Hepatocyte (in vitro differentiated cells): ENCODE data around the gene PDK2. TPM values are rescaled to one million over a fixed set of nuclear protein-coding genes. Genes with fewer than 3 reads are reported as not detected.

ENCODE experiments used
- DNase-seq: peaks from one replicate; pipeline ENCODE4 v3.0.0-alpha.2; 2016; ENCODE audit warnings: low spot score
- H2AFZ ChIP-seq: fragments of 200-600 bp; sonication (generic); 2 replicates; pipeline ENCODE4 v1.6.0; 2016; ENCODE audit warnings: antibody characterized with exemption, mild to moderate bottlenecking
- H3K27ac ChIP-seq: fragments of 200-600 bp; sonication (generic); 2 replicates; pipeline ENCODE4 v1.5.1; 2016; ENCODE audit warnings: mild to moderate bottlenecking
- H3K27me3 ChIP-seq: fragments of 200-600 bp; sonication (generic); 2 replicates; pipeline ENCODE4 v1.6.1; 2016
- H3K36me3 ChIP-seq: fragments of 200-600 bp; sonication (generic); replicated peaks from 2 replicates; pipeline ENCODE4 v1.5.1; 2016; ENCODE audit warnings: low read depth; ENCODE audit not compliant: insufficient read depth
- H3K4me1 ChIP-seq: fragments of 200-600 bp; sonication (generic); 2 replicates; pipeline ENCODE4 v1.5.1; 2016; ENCODE audit warnings: mild to moderate bottlenecking, moderate library complexity; ENCODE audit not compliant: insufficient read depth
- H3K4me2 ChIP-seq: fragments of 200-600 bp; sonication (generic); 2 replicates; pipeline ENCODE4 v1.6.0; 2016
- H3K4me3 ChIP-seq: fragments of 200-600 bp; sonication (generic); 2 replicates; pipeline ENCODE4 v1.5.1; 2016; ENCODE audit warnings: mild to moderate bottlenecking
- H3K79me2 ChIP-seq: fragments of 200-600 bp; sonication (generic); 2 replicates; pipeline ENCODE4 v1.6.0; 2017; ENCODE audit warnings: mild to moderate bottlenecking
- H3K9me2 ChIP-seq: fragments of 200-600 bp; sonication (generic); replicated peaks from 2 replicates; pipeline ENCODE4 v1.6.0; 2017; ENCODE audit warnings: mild to moderate bottlenecking; ENCODE audit not compliant: insufficient read depth
- H3K9me3 ChIP-seq: fragments of 200-600 bp; sonication (generic); 2 replicates; pipeline ENCODE4 v1.5.1; 2016; ENCODE audit warnings: low read depth, mild to moderate bottlenecking
- H4K20me1 ChIP-seq: fragments of 200-600 bp; sonication (generic); 2 replicates; pipeline ENCODE4 v1.6.0; 2016; ENCODE audit warnings: mild to moderate bottlenecking; ENCODE audit not compliant: insufficient read depth, poor library complexity, severe bottlenecking
- EZH2 ChIP-seq: fragments of 200-600 bp; sonication (generic); IDR thresholded peaks from 2 replicates; pipeline ENCODE4 v1.6.1; 2016; ENCODE audit warnings: antibody characterized with exemption, mild to moderate bottlenecking, borderline replicate concordance
- EZH2phosphoT487 ChIP-seq: fragments of 200-600 bp; sonication (generic); IDR thresholded peaks from one replicate; pipeline ENCODE4 v1.6.1; 2018; ENCODE audit warnings: antibody characterized with exemption, mild to moderate bottlenecking, low read depth, moderate library complexity; ENCODE audit not compliant: unreplicated experiment, severe bottlenecking
- WGBS: methylation state at CpG from one replicate; pipeline ENCODE4 v1.1.6; 2016; ENCODE audit warnings: low lambda C conversion rate; ENCODE audit errors: missing lambda C conversion rate; 5-methylcytosine and 5-hydroxymethylcytosine counted together
- polyA plus RNA-seq: library from polyadenylated mRNA; unstranded; fragments of >200 nt; fragmentation: Nextera tagmentation; extraction: Ambion mirVana; gene quantifications from 2 replicates; pipeline ENCODE4 v1.2.1, GENCODE V29; 2016
- total RNA-seq: library from RNA; depleted of rRNA; stranded (reverse); fragments of >200 nt; gene quantifications from 2 replicates; pipeline ENCODE4 v1.2.3, GENCODE V29; 2014
- TF ChIP-seq, protein P1 (sequence below): fragments of 200-600 bp; sonication (generic); IDR thresholded peaks from 2 replicates; pipeline ENCODE4 v1.5.1; 2016; ENCODE audit warnings: antibody characterized with exemption, mild to moderate bottlenecking; ENCODE audit not compliant: poor library complexity

Gene PDK2
- total and polyA plus RNA-seq, 2 experiments from 2014 or later, result 42.7 to 56.9 TPM

GRCh38 chr17:50055426-50056216, 39.5 kb upstream of the PDK2 start, which contains the start of gene ITGA3:
TSS of gene ITGA3 (plus strand) at chr17:50056110. CDS start at chr17:50056440, 330 bp downstream.
- 1% methylated on average over 36 of the region's 65 CpGs for WGBS
- H3K9me2 ChIP-seq, result no peaks in the 10 kb centered on the region
- TF ChIP-seq EZH2, result peak; percentile 19
- no peak for TF ChIP-seq EZH2phosphoT487
- peak within 1 kb of the TSS; percentile 97 for H3K4me2 ChIP-seq
- H3K79me2 ChIP-seq, result peaks cover 10% of the 10 kb centered on the region
- no peaks in the 10 kb centered on the region for H4K20me1 ChIP-seq
- H3K4me3 ChIP-seq, result peak within 1 kb of the TSS; percentile 68
- peak; percentile 87 for DNase-seq
- H3K27me3 ChIP-seq, result no peaks in the 10 kb centered on the region
- H2AFZ ChIP-seq, result peak within 1 kb of the TSS; percentile 75
- no peaks in the 10 kb centered on the region for H3K36me3 ChIP-seq
- H3K9me3 ChIP-seq, result no peaks in the 10 kb centered on the region
- H3K27ac ChIP-seq, result peak within 1 kb of the TSS; percentile 95
- peaks cover 63% of the 10 kb centered on the region for H3K4me1 ChIP-seq

DNA sequence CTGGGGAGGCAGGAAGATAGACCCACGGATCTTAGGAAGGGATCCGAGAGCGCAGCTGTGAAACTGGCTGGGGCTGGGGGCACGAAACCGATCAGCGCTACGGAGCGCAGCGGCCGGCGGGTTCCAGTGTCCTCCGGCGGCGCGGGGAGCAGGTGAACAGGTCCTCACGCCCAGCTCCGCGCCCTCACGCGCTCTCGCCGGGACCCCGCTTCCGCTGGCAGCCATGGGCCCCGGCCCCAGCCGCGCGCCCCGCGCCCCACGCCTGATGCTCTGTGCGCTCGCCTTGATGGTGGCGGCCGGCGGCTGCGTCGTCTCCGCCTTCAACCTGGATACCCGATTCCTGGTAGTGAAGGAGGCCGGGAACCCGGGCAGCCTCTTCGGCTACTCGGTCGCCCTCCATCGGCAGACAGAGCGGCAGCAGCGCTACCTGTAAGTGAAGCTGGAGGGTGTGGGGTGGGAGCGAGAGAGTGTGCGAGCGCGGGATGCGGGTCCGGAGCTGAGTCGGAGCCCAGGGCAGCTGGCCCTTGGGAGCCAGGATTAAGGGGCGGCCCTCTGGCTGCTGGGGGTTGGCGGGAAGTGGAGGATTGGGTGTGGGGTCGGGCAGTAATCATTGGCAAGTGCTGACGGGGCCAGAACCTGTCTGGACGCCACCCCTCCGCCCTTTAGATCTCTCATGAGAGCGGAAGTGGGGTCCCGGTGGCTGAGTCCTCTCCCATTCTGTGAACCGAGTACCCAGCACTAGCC, 38.8 kb upstream of the PDK2 start:
- TF ChIP-seq EZH2phosphoT487, result no peak
- TF ChIP-seq, protein P1, sequence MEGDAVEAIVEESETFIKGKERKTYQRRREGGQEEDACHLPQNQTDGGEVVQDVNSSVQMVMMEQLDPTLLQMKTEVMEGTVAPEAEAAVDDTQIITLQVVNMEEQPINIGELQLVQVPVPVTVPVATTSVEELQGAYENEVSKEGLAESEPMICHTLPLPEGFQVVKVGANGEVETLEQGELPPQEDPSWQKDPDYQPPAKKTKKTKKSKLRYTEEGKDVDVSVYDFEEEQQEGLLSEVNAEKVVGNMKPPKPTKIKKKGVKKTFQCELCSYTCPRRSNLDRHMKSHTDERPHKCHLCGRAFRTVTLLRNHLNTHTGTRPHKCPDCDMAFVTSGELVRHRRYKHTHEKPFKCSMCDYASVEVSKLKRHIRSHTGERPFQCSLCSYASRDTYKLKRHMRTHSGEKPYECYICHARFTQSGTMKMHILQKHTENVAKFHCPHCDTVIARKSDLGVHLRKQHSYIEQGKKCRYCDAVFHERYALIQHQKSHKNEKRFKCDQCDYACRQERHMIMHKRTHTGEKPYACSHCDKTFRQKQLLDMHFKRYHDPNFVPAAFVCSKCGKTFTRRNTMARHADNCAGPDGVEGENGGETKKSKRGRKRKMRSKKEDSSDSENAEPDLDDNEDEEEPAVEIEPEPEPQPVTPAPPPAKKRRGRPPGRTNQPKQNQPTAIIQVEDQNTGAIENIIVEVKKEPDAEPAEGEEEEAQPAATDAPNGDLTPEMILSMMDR, result peak; percentile 53
- no peak for TF ChIP-seq EZH2
- Histone ChIP-seq H3K36me3 (no peaks in the 10 kb centered on the region), H3K27me3 (no peaks in the 10 kb centered on the region), H3K4me2 (peak overlapping the region; percentile 97), H3K4me1 (peaks cover 59% of the 10 kb centered on the region), H2AFZ (peak overlapping the region; percentile 75), H4K20me1 (no peaks in the 10 kb centered on the region), H3K4me3 (peak overlapping the region; percentile 68), H3K27ac (peak overlapping the region; percentile 95), H3K9me3 (no peaks in the 10 kb centered on the region), H3K79me2 (peaks cover 16% of the 10 kb centered on the region), H3K9me2 (no peaks in the 10 kb centered on the region)
- peak; percentile 87 for DNase-seq
- WGBS, result 2% methylated on average over 39 of the region's 64 CpGs

- DNase-seq, result peak; percentile 58
- Histone ChIP-seq H3K27ac (peak overlapping the region; percentile 95), H4K20me1 (no peaks in the 10 kb centered on the region), H3K4me1 (peaks cover 55% of the 10 kb centered on the region), H3K36me3 (no peaks in the 10 kb centered on the region), H3K9me2 (no peaks in the 10 kb centered on the region), H3K9me3 (no peaks in the 10 kb centered on the region), H2AFZ (peak overlapping the region; percentile 75), H3K4me2 (peak overlapping the region; percentile 97), H3K27me3 (no peaks in the 10 kb centered on the region), H3K4me3 (peak overlapping the region; percentile 68), H3K79me2 (peaks cover 19% of the 10 kb centered on the region)
- TF ChIP-seq EZH2 (no peak), EZH2phosphoT487 (no peak)
- TF ChIP-seq, protein P1, result no peak
- 13% methylated on average over 15 of the region's 15 CpGs for WGBS
Observed at GRCh38 chr17:50056961-50057330, 38.2 kb upstream of the PDK2 start.
